ENCODE results near the gene INO80E. TPM values are rescaled to one million over a fixed set of nuclear protein-coding genes. Genes with fewer than 3 reads are reported as not detected.

The INO80E gene
- total and polyA plus RNA-seq, 9 donors = 23.8 to 81.6 (median 55.5) TPM

DNA sequence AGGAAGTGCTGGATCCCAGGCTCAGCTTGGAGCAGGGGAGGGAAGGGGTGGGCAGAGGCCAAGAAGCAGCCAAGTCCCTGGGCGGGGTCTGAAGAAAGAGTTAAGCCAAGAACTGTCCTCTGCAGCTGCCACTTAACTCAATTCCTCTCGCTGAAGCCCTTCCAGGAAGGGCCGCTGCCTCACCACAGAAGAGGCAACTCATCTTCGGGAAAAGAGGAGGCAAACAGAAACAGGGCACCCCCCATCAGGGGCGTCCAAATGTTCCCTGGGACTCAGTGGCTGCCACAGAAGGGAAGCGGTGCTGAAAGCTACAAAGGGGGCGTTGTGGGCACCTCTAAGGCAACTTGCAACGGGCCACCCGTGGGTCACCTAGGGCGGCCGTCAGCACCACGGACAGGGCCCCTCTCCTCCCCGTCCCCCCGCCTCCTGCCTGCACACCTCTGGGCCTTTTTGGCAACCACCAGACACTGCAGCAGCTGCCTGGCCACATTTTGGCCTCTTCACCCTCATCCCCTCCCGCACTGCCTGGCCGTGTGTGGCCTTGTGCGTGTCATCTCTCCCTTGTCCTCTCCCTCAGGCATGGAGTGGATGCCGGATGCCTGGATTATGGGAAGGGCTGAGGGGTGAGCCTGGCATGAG is 32.5 kb downstream of the INO80E start:
- intact Hi-C loops (cut with DNase I) = loop anchor here in 3 of 4 donors (10.0 kb wide), 2 partner anchors 304 to 334 kb away; no protein-coding TSS in a partner anchor
- no peaks in the 10 kb centered on the region for H3K4me1 ChIP-seq (ENCODE audit: insufficient read depth)
- TF ChIP-seq EP300 (IDR thresholded peaks at IDR 0.05) (no peak), POLR2A (IDR thresholded peaks at IDR 0.05) (no peak)
- TF ChIP-seq, protein P1, sequence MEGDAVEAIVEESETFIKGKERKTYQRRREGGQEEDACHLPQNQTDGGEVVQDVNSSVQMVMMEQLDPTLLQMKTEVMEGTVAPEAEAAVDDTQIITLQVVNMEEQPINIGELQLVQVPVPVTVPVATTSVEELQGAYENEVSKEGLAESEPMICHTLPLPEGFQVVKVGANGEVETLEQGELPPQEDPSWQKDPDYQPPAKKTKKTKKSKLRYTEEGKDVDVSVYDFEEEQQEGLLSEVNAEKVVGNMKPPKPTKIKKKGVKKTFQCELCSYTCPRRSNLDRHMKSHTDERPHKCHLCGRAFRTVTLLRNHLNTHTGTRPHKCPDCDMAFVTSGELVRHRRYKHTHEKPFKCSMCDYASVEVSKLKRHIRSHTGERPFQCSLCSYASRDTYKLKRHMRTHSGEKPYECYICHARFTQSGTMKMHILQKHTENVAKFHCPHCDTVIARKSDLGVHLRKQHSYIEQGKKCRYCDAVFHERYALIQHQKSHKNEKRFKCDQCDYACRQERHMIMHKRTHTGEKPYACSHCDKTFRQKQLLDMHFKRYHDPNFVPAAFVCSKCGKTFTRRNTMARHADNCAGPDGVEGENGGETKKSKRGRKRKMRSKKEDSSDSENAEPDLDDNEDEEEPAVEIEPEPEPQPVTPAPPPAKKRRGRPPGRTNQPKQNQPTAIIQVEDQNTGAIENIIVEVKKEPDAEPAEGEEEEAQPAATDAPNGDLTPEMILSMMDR (IDR thresholded peaks at IDR 0.05) = no peak
- H3K9me3 ChIP-seq = no peaks in the 10 kb centered on the region
- WGBS, 3 donors = 8 to 14% (median 12%) methylated on average over 18 of the region's 18 CpGs
- H3K4me3 ChIP-seq = no peak overlapping the region
- H3K27me3 ChIP-seq = peaks cover 3% of the 10 kb centered on the region
- no peaks in the 10 kb centered on the region for H3K36me3 ChIP-seq
- no peak overlapping the region for H3K27ac ChIP-seq
- peak in 2 of 5 donors; percentile 39 to 50 for DNase-seq

DNA sequence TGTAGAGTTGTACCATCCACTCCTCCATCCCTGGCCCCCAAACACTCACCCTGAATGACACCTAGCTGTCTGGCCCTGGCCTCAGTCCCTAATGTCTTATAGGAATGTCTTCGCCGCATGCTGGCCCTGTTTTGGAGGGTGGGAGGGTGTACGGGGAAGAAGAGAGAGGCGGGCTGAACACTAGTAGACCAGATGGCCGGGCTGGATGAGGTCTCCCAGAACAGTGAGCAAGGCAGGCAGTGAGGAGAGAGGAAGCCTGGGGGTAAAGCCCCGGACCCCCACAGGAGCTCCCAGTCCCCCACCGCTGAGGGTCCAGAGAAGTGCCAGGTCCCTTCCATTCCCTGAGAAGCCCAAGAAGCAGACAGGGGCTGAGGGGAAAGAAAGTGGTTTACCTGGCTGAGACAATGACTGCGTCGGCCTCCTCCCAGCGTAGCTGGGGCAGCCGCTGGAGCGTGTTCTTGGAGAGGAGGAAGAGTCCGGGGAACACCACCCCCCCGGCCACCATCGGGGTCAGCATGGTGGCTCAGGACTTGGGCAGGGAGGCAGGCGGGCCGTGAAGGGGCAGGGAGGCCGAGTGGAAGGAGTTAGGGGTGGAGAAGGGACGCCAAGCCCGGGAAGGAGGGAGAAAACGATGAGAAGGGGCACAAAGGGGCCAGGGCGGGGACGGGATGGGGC is 34.1 kb downstream of the INO80E start:
- Histone ChIP-seq H3K4me1 (ENCODE audit: insufficient read depth) (no peaks in the 10 kb centered on the region), H3K27me3 (peaks cover 3% of the 10 kb centered on the region)
- intact Hi-C loops (cut with DNase I) = loop anchor here in 1 of 4 donors (10.0 kb wide), 1 partner anchor 335 kb away; no protein-coding TSS in a partner anchor

GRCh38 chr16:30030841-30031413 is 34.9 kb downstream of the INO80E start, which contains the start of gene TLCD3B:
TSS of gene TLCD3B (minus strand) at chr16:30031271. CDS start at chr16:30030527, 744 bp downstream.
- intact Hi-C loops (cut with DNase I) = loop anchor here in 1 of 4 donors (10.0 kb wide), 1 partner anchor 336 kb away; no protein-coding TSS in a partner anchor
- H3K4me3 ChIP-seq = no peak within 1 kb of the TSS
- peaks cover 3% of the 10 kb centered on the region for H3K27me3 ChIP-seq
- 2 to 3% (median 2%) methylated on average over 25 to 27 of the region's 27 CpGs for WGBS, 3 donors
- DNase-seq = no peak
- H3K36me3 ChIP-seq = no peaks in the 10 kb centered on the region
- H3K27ac ChIP-seq = no peak within 1 kb of the TSS
- TF ChIP-seq, protein P1 (IDR thresholded peaks at IDR 0.05) = no peak
- TF ChIP-seq POLR2A (IDR thresholded peaks at IDR 0.05) (no peak), EP300 (IDR thresholded peaks at IDR 0.05) (no peak)
- H3K9me3 ChIP-seq = no peaks in the 10 kb centered on the region
- H3K4me1 ChIP-seq (ENCODE audit: insufficient read depth) = no peaks in the 10 kb centered on the region

More for the DNA sequence above, 34.1 kb downstream of the INO80E start:
- no peak overlapping the region for H3K27ac ChIP-seq
- H3K36me3 ChIP-seq = no peaks in the 10 kb centered on the region
- no peaks in the 10 kb centered on the region for H3K9me3 ChIP-seq
- 36 to 44% (median 38%) methylated on average over 21 to 23 of the region's 23 CpGs for WGBS, 3 donors
- TF ChIP-seq, protein P1 (IDR thresholded peaks at IDR 0.05) = no peak
- no peak for TF ChIP-seq POLR2A (IDR thresholded peaks at IDR 0.05)
- TF ChIP-seq EP300 (IDR thresholded peaks at IDR 0.05) = no peak
- DNase-seq = no peak
- no peak overlapping the region for H3K4me3 ChIP-seq

DNA sequence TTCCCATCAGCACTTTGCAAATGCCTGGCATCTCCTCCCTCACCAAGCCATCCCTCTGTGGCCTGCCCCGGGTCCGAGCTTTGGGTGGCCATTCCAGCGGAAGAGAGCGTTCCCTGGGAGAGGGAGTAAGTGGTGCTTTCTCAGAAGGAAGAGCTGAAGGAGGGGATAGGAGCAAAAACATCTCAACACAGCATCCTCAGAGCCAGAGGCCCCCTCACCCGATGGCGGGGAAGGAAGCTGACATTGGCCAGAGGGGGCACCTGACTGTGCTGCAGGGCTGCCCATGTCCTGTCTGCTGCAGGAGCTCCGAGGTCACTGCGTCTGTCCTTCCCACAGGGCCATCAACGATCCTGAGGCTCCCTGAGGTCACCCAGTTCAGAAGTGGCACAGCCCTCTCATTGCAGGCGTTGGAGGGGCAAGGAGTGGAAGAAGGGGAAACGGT is 35.5 kb downstream of the INO80E start:
- no peak overlapping the region for H3K4me3 ChIP-seq

More for the DNA sequence above, 35.5 kb downstream of the INO80E start:
- no peak for DNase-seq
- H3K9me3 ChIP-seq = no peaks in the 10 kb centered on the region
- peaks cover 3% of the 10 kb centered on the region for H3K27me3 ChIP-seq
- WGBS, 3 donors = 21 to 26% (median 21%) methylated on average over 11 of the region's 11 CpGs
- H3K27ac ChIP-seq = no peak overlapping the region
- TF ChIP-seq, protein P1 (IDR thresholded peaks at IDR 0.05) = no peak
- no peak for TF ChIP-seq POLR2A (IDR thresholded peaks at IDR 0.05)
- no peak for TF ChIP-seq EP300 (IDR thresholded peaks at IDR 0.05)
- H3K36me3 ChIP-seq = no peaks in the 10 kb centered on the region
- intact Hi-C loops (cut with DNase I) = loop anchor here in 1 of 4 donors (10.0 kb wide), 1 partner anchor 337 kb away; no protein-coding TSS in a partner anchor
- no peaks in the 10 kb centered on the region for H3K4me1 ChIP-seq (ENCODE audit: insufficient read depth)

Data from ovary (tissue), 9 donors.